HCT116 (cell line): ENCODE data around the gene ADAMTSL5.
A peak's percentile ranks its signal among the peaks of the same experiment; 100 is the strongest.

Source experiments
- CTCF ChIP-seq, 3 experiments: fragments of 200-600 bp in 1 of 3; sonication (generic) in 1 of 3; IDR thresholded peaks in 2 of 3; conservative IDR thresholded peaks in 1 of 3; 2 replicates each; pipeline ENCODE4 v1.5.1; 2012 to 2017; ENCODE audit warnings: low read depth in 2 of 3, low read length in 2 of 3, antibody characterized with exemption in 1 of 3, borderline replicate concordance in 1 of 3, control low read depth in 1 of 3, mild to moderate bottlenecking in 1 of 3, mixed read lengths in 1 of 3, mixed run types in 1 of 3, moderate library complexity in 1 of 3; ENCODE audit not compliant: insufficient read depth in 1 of 3
- EZH2 ChIP-seq: fragments of 200-600 bp; sonication (generic); IDR thresholded peaks from 2 replicates; pipeline ENCODE4 v1.6.1; 2017; ENCODE audit warnings: antibody characterized with exemption, mixed run types
- EZH2phosphoT487 ChIP-seq: fragments of 200-600 bp; IDR thresholded peaks from 2 replicates; pipeline ENCODE4 v1.6.1; 2018; ENCODE audit warnings: antibody characterized with exemption, borderline replicate concordance
- FOSL1 ChIP-seq: IDR thresholded peaks from 2 replicates; pipeline ENCODE4 v1.6.1; 2012; ENCODE audit warnings: low read depth
- JUND ChIP-seq: IDR thresholded peaks from 2 replicates; pipeline ENCODE4 v1.6.1; 2012
- POLR2A ChIP-seq: IDR thresholded peaks from 2 replicates; pipeline ENCODE4 v1.7.0; 2011; ENCODE audit warnings: borderline replicate concordance; ENCODE audit not compliant: insufficient read depth, insufficient read length; ENCODE audit errors: extremely low read depth
- POLR2AphosphoS5 ChIP-seq: IDR thresholded peaks from 2 replicates; pipeline ENCODE4 v1.6.1; 2011; ENCODE audit warnings: mild to moderate bottlenecking, low read depth, low read length, moderate library complexity
- SIN3A ChIP-seq: IDR thresholded peaks from 2 replicates; pipeline ENCODE4 v1.6.1; 2012; ENCODE audit warnings: low read depth
- ZBTB33 ChIP-seq: IDR thresholded peaks from 2 replicates; pipeline ENCODE4 v1.6.1; 2011; ENCODE audit warnings: mild to moderate bottlenecking, low read length, moderate library complexity; ENCODE audit not compliant: insufficient replicate concordance; ENCODE audit errors: extremely low read depth

GRCh38 chr19:1490311-1491113 lies 22.3 kb downstream of the ADAMTSL5 start, which contains the start of gene PCSK4:
- TF ChIP-seq POLR2A (peak; percentile 40), EZH2phosphoT487 (no peak), CTCF (IDR thresholded peaks at IDR 0.05 in 2 of 3, conservative IDR thresholded peaks at IDR 0.05 in 1 of 3; ENCODE audit: borderline replicate concordance in 1 of 3, insufficient read depth in 1 of 3, low read depth in 2 of 3, low read length in 2 of 3) (no peak), EZH2 (no peak), JUND (no peak), POLR2AphosphoS5 (no peak; the same call in 1 of the 2 replicates), SIN3A (no peak), ZBTB33 (no peak), FOSL1 (no peak)
